G401 (cell line): ENCODE measurements around the gene ANK2. TPM values are rescaled to one million over a fixed set of nuclear protein-coding genes. Genes with fewer than 3 reads are reported as not detected.

Experiments
- DNase-seq: peaks from one replicate; pipeline ENCODE4 v3.0.0-alpha.2; 2015; ENCODE audit warnings: low spot score
- in situ Hi-C: cut with HindIII; loops from 2 replicates; pipeline ENCODE4 v1.10.0; 2016; ENCODE audit warnings: low sequenced_read_pairs, mixed read lengths
- total RNA-seq: library from RNA; depleted of rRNA; stranded (reverse); fragments of >200 nt; shearing (Covaris generic); gene quantifications from 2 replicates; pipeline ENCODE4 v1.2.3, GENCODE V29; 2014

The ANK2 gene
- total RNA-seq, 1 experiment from 2014 or later = 7.2 TPM

DNA sequence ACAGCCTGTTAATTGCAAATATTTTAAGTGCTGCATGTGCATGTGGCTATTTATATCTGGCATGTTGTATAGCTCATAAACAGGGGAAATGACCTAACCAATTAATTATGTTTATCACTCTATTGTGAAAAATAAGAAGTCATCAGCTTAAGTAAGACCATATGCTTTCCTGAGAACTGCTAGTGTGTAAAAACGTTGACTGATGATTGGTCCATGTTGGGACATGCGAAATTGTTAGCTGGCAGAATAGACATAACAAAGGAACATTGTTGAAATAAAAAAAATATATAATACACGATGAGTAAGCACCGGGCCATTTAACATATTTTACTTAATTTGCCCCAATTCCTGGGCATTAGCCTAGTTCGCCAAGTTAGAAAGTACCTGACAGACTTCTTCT lies 207.5 kb downstream of the ANK2 start:
- in situ Hi-C loops = no loop called here
- DNase-seq = no peak

DNA sequence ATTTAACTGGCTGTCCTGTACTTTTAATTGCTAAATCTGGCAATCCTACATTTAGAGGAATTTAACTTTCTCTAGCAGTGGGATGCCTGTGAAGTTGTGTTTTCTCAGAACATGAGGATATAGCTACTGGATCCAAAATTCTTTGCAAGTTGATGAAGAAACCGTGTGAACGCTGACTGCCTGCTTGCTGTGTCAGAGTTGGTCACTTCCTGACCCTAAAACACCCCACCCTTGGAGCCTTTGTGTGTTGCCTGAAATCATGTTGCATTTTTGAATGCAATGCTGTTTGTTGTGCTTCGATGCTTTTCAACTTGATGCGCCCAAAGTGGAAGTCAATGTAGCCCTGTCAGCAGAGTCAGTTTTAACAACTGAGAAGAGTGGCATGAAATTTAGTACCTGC lies 211.2 kb downstream of the ANK2 start:
- no peak for DNase-seq
- in situ Hi-C loops = no loop called here

DNA sequence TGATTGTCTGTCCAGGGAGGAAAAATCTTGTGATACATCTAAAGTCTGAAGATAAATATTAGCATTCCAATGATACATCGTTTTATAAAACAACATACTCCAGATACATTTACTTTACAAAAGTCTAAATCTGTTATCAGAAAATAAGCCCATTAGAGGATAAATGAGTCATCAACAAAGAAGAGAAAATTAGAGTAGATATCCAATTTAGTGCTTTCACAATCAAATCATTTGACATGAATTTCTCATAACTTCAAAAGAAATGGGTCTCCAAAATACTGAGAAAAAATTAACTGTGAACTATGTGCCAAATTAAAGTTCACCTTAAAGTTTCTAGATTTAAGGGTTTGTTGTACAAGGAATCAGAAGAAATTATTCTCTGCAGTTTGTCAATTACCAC lies 213.8 kb downstream of the ANK2 start:
- DNase-seq = no peak

DNA sequence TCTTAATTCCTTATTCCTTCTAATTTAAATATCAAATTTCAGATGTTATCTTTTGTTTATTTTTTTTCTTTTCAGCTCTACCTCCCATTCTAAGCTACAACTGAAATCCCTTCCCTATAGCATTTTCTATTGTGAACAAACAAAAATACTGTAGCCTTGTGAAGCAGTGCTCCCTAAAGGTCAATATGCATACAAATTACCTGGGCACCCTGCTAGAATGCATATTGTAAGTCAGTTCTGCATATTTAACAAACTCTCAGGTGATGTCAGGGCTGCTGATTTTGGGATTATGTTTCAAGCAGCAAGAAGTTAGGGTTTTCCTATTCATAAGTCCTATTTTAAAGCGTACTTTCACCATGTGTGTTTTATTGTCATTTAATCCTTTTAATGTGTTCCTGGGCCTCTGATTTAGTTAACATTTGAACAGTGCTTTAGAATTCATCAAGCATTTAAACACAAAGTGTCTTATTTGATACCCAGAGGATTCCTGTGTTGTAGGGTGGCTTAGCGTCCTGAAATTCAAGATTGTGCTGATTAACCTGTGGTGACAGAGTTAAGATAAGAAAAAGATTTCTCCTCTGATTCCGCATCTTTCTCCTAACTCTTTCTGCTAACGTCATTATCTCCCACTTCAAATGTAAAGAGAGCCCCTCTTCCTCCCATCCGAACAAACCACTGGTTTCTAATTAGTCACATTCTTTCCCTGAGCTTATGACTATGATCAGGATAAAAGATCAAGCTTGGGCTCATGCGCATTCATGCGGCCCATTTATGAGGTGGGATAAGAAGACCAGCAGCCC lies 221.3 kb downstream of the ANK2 start:
- in situ Hi-C loops = no loop called here

More for the DNA sequence above, 213.8 kb downstream of the ANK2 start:
- in situ Hi-C loops = no loop called here

DNA sequence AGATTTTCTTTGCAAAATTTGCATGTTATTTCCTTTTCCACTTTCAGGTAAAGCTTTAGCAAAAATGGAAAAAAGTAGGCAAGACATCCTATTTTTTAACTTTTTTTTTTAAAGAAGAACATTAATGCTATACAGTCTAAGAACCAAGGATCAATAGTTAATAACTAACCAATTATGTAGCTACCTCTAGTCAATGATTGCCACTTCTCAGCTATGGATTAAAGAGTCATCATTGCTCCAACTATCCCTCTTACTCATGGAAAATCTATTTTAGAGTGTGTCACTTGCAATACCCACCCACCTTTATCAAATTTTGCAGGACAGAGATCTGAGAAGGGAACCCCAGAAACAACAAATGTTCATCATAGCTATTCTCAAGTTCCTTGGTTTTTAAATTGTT lies 223.1 kb downstream of the ANK2 start:
- no peak for DNase-seq
- in situ Hi-C loops = no loop called here

More for the DNA sequence above, 221.3 kb downstream of the ANK2 start:
- DNase-seq = no peak

DNA sequence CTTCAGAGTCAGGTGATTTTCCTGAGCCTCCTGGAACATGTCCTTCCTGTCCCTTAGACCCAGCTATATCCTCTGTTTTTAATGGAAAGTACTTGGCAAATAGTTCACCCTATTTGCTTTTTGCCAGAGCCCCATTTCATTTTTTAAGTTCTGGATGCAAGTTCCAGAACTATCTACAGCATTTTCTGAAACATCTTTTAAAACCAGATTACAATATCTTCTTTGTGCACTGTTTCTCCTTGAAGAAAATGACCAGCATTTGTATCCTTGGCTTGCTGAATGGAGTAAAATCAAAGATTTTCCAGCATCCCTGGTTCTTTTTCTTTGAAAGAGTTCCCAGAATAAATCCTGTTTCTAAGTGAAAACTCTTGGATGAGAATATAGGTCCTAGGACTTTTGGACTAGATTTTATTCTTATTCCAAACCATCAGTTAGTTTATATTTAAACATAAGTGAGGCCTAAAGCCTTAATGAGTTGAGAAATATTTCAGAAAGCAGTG lies 224.3 kb downstream of the ANK2 start:
- in situ Hi-C loops = no loop called here
- DNase-seq = no peak

DNA sequence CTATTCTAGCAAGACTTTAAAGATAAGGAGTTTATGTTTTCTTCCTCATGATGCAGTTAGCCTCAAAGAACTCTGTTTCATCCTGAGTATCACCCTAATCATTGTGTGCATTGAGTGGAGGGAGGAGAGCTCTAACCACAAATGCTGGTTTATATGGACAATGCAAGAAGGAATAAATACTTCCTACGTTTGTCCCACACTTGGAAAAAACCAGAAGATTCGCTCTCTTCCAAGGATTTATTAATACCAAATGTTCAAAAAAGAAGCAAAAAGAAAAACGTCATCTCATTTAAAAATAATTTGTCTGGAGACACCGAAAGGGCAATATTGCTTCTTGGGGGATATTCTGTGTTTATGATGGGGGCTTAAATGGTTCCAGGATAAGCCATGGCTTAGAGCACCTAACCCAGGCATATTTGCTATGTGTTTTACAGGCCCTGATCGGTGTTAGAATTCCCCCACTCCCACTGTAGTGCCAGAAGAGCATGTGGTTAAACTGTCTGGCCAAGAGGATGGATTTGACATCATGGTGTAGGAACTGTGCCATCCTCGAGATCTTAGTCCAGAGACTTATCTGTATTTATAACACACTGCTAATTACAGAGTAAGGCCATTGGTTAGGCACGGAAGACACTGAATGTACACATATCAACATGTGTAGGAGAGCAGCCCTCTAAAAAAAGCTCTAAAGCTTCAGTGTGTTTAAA lies 227.2 kb downstream of the ANK2 start:
- DNase-seq = peak; percentile 58
- in situ Hi-C loops = no loop called here

DNA sequence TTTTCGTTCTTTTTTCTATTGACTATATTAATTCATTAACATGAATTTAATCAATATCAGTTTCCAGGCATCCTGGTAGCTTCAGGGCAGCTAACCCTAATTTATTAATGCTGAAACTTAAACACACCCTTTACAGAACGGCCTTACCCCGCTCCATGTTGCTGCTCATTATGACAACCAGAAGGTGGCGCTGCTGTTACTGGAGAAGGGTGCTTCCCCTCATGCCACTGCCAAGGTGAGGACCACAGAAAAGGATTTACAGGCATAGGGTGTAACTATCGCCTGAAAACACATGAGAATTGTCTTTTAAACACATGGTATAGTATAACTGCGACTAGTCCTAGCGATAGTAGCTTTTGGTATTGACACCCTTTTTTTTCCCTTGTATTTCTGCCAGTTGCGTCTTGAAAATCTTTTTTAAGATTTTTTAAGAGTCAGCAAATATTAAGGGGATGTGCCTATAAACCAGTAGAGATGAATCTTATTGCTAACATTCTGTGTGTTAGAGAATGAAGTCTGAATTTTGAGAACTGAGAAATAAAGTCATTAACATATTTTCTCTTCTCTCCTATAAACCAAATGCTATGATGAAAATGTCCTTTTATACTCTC lies 229.0 kb downstream of the ANK2 start:
- peak; percentile 71 for DNase-seq
- in situ Hi-C loops = no loop called here

DNA sequence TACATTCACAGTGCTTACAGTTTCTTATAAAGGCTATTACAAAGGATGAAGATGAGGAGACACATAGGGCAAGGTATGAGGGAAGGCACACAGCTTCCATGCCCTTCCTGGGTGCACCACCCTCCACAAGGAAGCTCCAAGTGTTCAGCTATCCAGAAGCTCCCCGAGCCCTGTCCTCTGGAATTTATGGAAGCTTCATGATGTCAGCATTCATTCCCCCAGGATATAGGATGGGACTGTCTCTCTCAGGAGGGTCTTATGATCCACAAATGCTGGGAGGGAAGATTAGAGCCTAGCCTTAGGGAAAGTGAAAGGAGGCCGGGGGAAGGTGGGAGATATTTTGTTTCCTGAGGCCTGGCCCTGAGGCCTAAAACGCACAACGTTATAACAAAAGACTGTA lies 236.0 kb downstream of the ANK2 start:
- no peak for DNase-seq
- in situ Hi-C loops = no loop called here

DNA sequence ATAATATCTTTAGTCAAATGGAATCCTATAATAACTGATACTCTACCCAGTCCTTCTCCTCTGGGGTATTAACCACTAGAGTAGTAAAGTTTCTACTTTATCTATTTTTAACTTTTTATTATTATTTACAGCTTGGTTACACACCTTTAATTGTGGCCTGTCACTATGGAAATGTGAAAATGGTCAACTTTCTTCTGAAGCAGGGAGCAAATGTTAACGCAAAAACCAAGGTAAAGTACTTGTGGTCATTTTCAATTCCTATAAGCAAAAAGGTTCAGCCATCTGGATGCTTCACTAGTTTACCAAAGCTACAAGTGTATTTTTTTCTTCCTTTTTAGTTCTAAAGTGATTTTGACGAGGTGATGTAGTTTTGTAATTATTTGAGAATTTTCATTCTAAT lies 238.8 kb downstream of the ANK2 start:
- in situ Hi-C loops = no loop called here

DNA sequence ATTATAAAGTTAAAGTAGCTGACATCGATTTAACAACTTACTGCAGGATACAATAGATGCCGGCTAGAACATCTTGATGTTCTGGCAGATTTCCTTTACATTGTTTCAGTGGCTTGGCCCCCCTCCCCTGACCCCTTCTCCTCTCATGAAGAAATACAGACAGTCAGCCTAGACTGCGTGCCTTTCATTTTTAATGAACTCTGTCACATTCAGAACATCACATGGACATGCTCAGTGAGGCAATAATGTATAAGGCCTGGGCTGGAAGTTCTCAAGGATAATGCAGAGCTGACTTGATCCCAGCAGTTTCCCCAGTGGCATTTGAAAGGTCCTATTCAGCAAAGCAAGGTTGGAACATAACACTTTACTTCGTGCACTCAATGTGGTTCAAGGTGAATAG lies 239.2 kb downstream of the ANK2 start:
- DNase-seq = no peak
- in situ Hi-C loops = no loop called here

More for the DNA sequence above, 238.8 kb downstream of the ANK2 start:
- no peak for DNase-seq

DNA sequence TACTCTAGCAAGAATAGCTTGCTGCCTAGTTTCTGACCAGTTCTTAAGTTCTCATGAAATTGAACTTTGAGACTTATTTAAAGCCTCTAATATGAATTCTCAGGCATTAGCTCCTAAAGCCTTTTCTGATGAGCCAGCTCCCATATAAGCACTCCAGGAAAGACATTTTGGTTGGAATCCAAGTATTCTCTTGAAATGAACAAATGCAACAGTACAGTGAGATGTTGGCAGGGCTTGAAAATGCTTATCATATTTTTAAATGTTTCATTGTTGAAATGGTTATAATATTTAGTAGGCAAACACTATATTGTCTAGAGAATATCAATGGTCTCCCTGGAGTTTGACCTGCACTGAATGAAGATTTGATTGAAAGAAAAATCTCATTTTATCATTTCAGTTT lies 240.3 kb downstream of the ANK2 start:
- DNase-seq = no peak
- in situ Hi-C loops = no loop called here

DNA sequence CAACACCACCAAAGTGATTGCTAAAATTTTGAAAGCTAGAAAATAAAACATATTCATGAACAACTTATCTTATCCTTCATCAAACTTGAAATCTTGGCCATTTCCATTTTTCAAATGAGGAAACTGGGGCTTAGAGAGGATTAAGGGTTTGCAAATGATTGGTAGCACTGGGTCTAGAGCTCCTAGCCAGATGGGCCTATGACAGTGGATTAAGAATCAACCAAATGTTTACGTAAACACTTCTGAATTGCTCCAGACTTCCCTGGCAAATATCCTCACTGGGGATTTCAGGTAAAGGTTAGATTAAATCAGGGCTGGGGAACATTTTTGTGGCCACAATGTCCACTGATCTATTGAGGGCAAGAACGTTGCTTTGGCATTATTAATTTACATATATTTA lies 241.2 kb downstream of the ANK2 start:
- in situ Hi-C loops = no loop called here
- no peak for DNase-seq

DNA sequence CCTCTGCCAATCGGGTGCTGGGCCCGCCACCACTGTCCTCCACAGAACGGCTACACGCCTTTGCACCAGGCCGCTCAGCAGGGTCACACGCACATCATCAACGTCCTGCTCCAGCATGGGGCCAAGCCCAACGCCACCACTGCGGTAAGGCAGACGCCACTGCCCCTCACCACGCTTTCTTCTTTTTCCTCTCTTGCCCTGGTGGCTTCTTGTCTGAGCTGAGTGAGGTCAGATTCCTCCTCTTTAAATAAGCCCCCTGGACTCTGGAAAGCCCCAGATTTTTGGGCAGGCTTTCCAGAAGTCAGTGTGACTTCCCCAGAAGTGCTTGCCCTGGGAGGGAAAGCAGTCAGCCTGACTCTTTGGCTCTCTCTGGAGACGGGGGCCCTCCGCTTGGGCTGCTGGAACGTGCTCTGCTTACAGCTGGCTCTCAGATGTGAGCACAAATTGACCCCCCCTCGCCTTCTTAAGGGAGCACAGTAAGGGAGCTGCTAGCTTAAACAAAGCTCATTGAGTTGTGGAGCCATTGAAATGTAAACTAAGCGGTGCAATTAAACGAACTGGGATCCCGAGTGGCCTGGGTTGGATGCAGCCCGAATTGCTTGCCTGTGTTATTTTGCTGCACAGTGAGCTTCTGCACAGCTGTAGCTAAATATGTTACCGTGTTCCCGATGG lies 243.1 kb downstream of the ANK2 start:
- DNase-seq = no peak

DNA sequence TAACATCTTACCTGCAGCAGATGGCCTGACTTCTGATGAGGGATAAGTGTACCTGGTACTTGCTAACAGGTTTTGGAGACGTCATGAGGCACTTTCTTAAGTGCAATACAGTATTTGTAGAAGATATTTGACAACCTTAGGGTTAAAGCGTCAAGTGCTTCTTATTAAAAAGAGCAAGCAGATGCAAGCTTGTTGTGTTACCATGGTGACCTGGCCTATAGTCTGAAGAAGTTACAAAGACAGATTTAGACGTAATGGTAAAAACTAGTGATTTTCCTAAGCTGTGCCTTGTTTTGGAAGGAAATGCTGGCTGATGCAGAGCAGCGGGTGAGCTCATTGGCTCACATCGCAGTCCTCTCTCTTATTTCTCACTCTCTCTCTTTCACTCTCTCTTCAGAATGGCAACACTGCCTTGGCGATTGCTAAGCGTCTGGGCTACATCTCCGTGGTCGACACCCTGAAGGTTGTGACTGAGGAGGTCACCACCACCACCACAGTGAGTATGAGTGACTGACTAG lies 243.6 kb downstream of the ANK2 start:
- DNase-seq = peak; percentile 58
- in situ Hi-C loops = no loop called here

More for the DNA sequence above, 243.1 kb downstream of the ANK2 start:
- in situ Hi-C loops = no loop called here

DNA sequence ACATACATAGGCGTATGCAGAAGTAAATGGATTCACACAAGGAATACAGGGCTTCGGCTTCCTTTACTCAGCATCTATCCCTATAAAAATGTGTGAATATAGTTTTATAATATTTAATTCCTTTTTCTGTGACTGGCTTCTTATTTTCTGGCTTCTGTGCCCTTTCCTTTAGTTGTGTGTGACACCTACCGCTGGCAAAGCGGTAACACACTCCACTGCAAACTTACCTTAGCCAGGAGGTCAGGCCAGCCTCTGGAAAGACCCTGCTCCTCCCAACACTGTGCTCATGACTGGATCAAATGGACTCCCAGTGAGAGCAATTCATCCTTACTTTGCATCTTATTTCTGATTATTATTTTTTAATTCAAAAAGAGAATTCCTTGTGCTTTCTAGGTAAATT lies 244.2 kb downstream of the ANK2 start:
- in situ Hi-C loops = no loop called here
- DNase-seq = no peak

DNA sequence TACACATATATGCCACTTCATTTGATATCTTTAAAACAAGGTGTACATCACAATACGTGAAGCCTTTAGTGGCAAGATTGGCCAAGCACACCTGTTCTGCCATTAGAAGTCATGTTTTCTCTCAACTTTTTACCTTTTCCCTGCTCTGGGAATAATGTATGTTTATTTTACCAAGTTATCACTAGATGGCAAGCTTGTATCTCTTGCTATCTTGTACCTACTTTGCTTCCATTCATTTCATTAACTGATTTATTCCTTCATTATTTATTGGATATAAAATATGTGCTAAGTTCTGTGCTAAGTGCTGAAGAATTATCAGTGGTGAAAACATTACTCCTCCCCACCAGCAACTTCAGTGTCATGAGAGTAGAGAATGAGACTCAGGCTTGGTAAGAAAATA lies 245.5 kb downstream of the ANK2 start:
- no peak for DNase-seq
- in situ Hi-C loops = no loop called here

DNA sequence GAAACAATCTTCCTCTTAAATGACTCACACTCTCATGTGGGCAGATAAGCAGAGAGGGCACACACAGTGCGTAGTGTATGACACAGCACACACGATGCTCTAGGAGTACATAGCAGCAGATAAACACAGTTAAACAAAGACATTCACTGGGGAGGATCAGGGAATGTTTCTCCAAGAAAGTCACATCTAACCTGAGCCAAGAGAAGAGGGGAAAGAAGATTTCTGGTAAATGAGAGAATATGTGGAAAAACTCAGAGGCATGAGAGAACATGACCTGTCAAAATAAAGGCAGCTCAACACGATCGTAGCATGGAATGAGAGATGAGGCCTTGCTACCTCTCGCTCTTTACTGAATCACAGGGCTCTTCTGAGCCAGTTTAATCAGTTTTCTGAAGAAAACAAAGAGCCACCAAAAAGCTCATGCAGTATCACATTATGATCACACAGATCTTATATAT lies 251.0 kb downstream of the ANK2 start:
- in situ Hi-C loops = no loop called here
- DNase-seq = no peak

DNA sequence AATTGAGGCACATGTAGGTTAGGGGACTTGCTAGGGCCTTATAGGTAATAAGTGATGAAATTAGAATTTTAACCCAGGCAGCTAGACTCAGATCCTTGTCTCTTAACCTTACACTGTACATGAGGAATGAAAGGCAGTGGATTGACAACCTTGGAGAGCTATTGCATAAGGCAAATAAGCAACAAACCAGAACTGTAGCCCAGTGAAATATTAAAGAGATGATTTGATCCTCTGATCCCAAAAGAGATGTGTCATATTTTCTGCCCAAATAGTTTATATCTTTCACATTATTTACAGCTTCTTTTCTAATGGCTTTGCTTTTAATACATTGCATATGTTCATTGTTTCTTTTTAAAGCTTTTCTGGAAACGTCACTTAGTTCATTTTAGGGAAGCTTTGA lies 252.6 kb downstream of the ANK2 start:
- in situ Hi-C loops = no loop called here
- no peak for DNase-seq
